NCI-H446 treated with DMSO at 0.1 percent for 48 hours (cell line): ENCODE data around the gene ABI2.
A peak's percentile ranks its signal among the peaks of the same experiment; 100 is the strongest.

ENCODE experiments used
- DNase-seq: peaks from one replicate; lab custom pipeline; 2025; lab: John Stamatoyannopoulos, UW

Gene ABI2

GRCh38 chr2:203431391-203432185 lies 103.4 kb downstream of the ABI2 start:
- DNase-seq: no peak

GRCh38 chr2:203432811-203433210 lies 104.6 kb downstream of the ABI2 start:
- DNase-seq: no peak

- no peak for DNase-seq
These were observed 108.3 kb downstream of the ABI2 start for GRCh38 chr2:203436496-203436895.

- no peak for DNase-seq
These were observed 109.3 kb downstream of the ABI2 start for GRCh38 chr2:203437511-203437910.

GRCh38 chr2:203438528-203438927 lies 110.3 kb downstream of the ABI2 start:
- no peak for DNase-seq

GRCh38 chr2:203440671-203441070 lies 112.5 kb downstream of the ABI2 start:
- DNase-seq: no peak

- no peak for DNase-seq
These were observed 113.3 kb downstream of the ABI2 start for GRCh38 chr2:203441463-203441862.

- DNase-seq: no peak
These were observed 114.3 kb downstream of the ABI2 start for GRCh38 chr2:203442463-203442862.

GRCh38 chr2:203444738-203445137 lies 116.5 kb downstream of the ABI2 start:
- no peak for DNase-seq

GRCh38 chr2:203446071-203446481 lies 117.9 kb downstream of the ABI2 start:
- no peak for DNase-seq

- no peak for DNase-seq
These were observed 118.6 kb downstream of the ABI2 start for GRCh38 chr2:203446780-203447179.

GRCh38 chr2:203450561-203450960 lies 122.4 kb downstream of the ABI2 start:
- DNase-seq: no peak

GRCh38 chr2:203451011-203451410 lies 122.8 kb downstream of the ABI2 start:
- DNase-seq: no peak

GRCh38 chr2:203451689-203452088 lies 123.5 kb downstream of the ABI2 start:
- no peak for DNase-seq

GRCh38 chr2:203453858-203454451 lies 125.8 kb downstream of the ABI2 start:
- peak; percentile 42 for DNase-seq

- DNase-seq: no peak
These were observed 127.0 kb downstream of the ABI2 start for GRCh38 chr2:203455209-203455608.

GRCh38 chr2:203461746-203462145 lies 133.6 kb downstream of the ABI2 start:
- DNase-seq: no peak

- no peak for DNase-seq
These were observed 134.1 kb downstream of the ABI2 start for GRCh38 chr2:203462308-203462707.

- DNase-seq: no peak
These were observed 135.1 kb downstream of the ABI2 start for GRCh38 chr2:203463266-203463678.

GRCh38 chr2:203469546-203469945 lies 141.4 kb downstream of the ABI2 start:
- no peak for DNase-seq

- DNase-seq: no peak
These were observed 142.2 kb downstream of the ABI2 start for GRCh38 chr2:203470371-203470770.

- DNase-seq: no peak
These were observed 143.1 kb downstream of the ABI2 start for GRCh38 chr2:203471323-203471722.

GRCh38 chr2:203476881-203477280 lies 148.7 kb downstream of the ABI2 start:
- DNase-seq: no peak

- DNase-seq: no peak
These were observed 152.4 kb downstream of the ABI2 start for GRCh38 chr2:203480623-203481022.
